Osteoblast (primary cell): ENCODE data around the gene WNK3. TPM values are rescaled to one million over a fixed set of nuclear protein-coding genes. Genes with fewer than 3 reads are reported as not detected.

ENCODE experiments used
- DNase-seq: peaks from one replicate; pipeline ENCODE4 v3.0.0; 2011; ENCODE audit warnings: low spot score, mixed read lengths; ENCODE audit not compliant: insufficient read length; ENCODE audit errors: missing footprints
- H2AFZ ChIP-seq: 2 replicates; pipeline ENCODE4 v1.6.0; 2011; ENCODE audit warnings: mild to moderate bottlenecking, low read length
- H3K27ac ChIP-seq: 2 replicates; pipeline ENCODE4 v1.5.1; 2011; ENCODE audit warnings: mild to moderate bottlenecking, low read depth, low read length, moderate library complexity
- H3K27me3 ChIP-seq: 2 replicates; pipeline ENCODE4 v1.6.0; 2012; ENCODE audit warnings: mild to moderate bottlenecking, control low read depth, inconsistent platforms, low read length, moderate library complexity; ENCODE audit not compliant: insufficient read depth
- H3K36me3 ChIP-seq: 2 replicates; pipeline ENCODE4 v1.5.1; 2011; ENCODE audit warnings: mild to moderate bottlenecking, low read length, control low read depth, moderate library complexity; ENCODE audit not compliant: insufficient read depth
- H3K4me1 ChIP-seq: 2 replicates; pipeline ENCODE4 v1.5.1; 2011; ENCODE audit warnings: mild to moderate bottlenecking, low read length, control low read depth, moderate library complexity; ENCODE audit not compliant: insufficient read depth
- H3K4me2 ChIP-seq: 2 replicates; pipeline ENCODE4 v1.6.0; 2011; ENCODE audit warnings: mild to moderate bottlenecking, low read length; ENCODE audit not compliant: insufficient read depth
- H3K4me3 ChIP-seq: fragments of 200-600 bp; sonication (generic); 3 replicates; pipeline ENCODE4 v1.5.1; 2012; ENCODE audit warnings: mild to moderate bottlenecking, low read length, inconsistent platforms; ENCODE audit not compliant: insufficient read depth
- H3K79me2 ChIP-seq: 2 replicates; pipeline ENCODE4 v1.6.0; 2012; ENCODE audit warnings: mild to moderate bottlenecking, low read length, control low read depth, inconsistent platforms; ENCODE audit not compliant: insufficient read depth
- H3K9me3 ChIP-seq: 2 replicates; pipeline ENCODE4 v1.5.1; 2011; ENCODE audit warnings: low read depth, low read length, control low read depth
- H4K20me1 ChIP-seq: 2 replicates; pipeline ENCODE4 v1.6.0; 2012; ENCODE audit warnings: mild to moderate bottlenecking, low read length, control low read depth; ENCODE audit not compliant: insufficient read depth
- total RNA-seq: library from RNA; depleted of rRNA; stranded (reverse); fragments of >200 nt; gene quantifications from 2 replicates; pipeline ENCODE4 v1.2.3, GENCODE V29; 2012
- TF ChIP-seq, protein P1 (sequence below): IDR thresholded peaks from 2 replicates; pipeline ENCODE4 v1.5.1; 2011; ENCODE audit warnings: mild to moderate bottlenecking, low read depth, low read length, moderate library complexity; ENCODE audit errors: extremely low read depth

Gene WNK3
- total RNA-seq, 1 donor = 1.1 TPM

DNA sequence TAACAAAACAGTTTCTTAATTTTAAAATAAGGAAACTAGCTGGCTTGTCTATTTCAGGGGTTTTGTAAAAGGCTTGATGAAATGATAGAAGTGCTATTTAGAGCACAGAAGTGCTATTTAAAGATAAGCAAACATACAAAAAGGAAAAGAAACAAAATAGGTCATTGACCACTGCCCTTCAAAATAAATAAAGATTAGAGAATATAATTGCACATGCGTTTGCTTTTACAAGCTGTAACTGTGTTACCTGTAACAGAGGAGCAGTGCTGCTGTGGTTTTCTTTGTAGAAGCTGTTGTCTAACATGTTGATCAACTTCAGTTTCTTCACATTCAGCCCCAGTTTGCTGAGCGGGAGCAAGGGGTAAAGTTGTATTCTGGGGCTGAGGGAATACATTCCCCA is 63.5 kb downstream of the WNK3 start:
- H3K4me3 ChIP-seq = no peak overlapping the region
- H3K79me2 ChIP-seq = no peaks in the 10 kb centered on the region
- DNase-seq = no peak
- H2AFZ ChIP-seq = no peak overlapping the region
- H3K36me3 ChIP-seq = no peaks in the 10 kb centered on the region
- no peaks in the 10 kb centered on the region for H3K27me3 ChIP-seq
- TF ChIP-seq, protein P1, sequence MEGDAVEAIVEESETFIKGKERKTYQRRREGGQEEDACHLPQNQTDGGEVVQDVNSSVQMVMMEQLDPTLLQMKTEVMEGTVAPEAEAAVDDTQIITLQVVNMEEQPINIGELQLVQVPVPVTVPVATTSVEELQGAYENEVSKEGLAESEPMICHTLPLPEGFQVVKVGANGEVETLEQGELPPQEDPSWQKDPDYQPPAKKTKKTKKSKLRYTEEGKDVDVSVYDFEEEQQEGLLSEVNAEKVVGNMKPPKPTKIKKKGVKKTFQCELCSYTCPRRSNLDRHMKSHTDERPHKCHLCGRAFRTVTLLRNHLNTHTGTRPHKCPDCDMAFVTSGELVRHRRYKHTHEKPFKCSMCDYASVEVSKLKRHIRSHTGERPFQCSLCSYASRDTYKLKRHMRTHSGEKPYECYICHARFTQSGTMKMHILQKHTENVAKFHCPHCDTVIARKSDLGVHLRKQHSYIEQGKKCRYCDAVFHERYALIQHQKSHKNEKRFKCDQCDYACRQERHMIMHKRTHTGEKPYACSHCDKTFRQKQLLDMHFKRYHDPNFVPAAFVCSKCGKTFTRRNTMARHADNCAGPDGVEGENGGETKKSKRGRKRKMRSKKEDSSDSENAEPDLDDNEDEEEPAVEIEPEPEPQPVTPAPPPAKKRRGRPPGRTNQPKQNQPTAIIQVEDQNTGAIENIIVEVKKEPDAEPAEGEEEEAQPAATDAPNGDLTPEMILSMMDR = no peak
- H3K4me2 ChIP-seq = no peak overlapping the region
- H3K4me1 ChIP-seq = no peaks in the 10 kb centered on the region
- H3K9me3 ChIP-seq = no peaks in the 10 kb centered on the region
- no peak overlapping the region for H3K27ac ChIP-seq
- no peaks in the 10 kb centered on the region for H4K20me1 ChIP-seq

DNA sequence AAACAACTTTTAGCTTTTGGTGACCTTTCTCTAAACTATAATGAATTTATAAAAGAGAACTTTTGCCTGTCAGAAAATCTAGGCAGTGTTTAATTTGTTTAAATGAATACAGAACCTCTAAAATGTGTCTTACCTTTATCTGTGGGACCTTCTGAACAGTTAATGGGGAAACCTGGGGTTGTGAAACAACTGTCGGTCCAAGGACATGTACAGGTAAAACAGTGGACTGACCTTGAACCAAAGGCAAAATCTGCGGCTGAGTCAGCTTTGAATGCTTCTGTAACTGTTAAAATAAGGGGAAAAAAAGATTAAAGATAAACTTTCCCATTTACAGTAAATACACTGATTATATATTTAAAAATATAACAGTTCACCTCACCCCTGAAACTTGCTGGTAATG is 65.1 kb downstream of the WNK3 start:
- no peaks in the 10 kb centered on the region for H3K79me2 ChIP-seq
- H3K36me3 ChIP-seq = no peaks in the 10 kb centered on the region
- H3K4me1 ChIP-seq = no peaks in the 10 kb centered on the region
- H3K27me3 ChIP-seq = no peaks in the 10 kb centered on the region
- H3K4me3 ChIP-seq = no peak overlapping the region
- TF ChIP-seq, protein P1 = no peak
- no peaks in the 10 kb centered on the region for H4K20me1 ChIP-seq
- no peak overlapping the region for H3K27ac ChIP-seq
- no peak overlapping the region for H3K4me2 ChIP-seq
- no peak for DNase-seq
- H2AFZ ChIP-seq = no peak overlapping the region
- H3K9me3 ChIP-seq = no peaks in the 10 kb centered on the region

DNA sequence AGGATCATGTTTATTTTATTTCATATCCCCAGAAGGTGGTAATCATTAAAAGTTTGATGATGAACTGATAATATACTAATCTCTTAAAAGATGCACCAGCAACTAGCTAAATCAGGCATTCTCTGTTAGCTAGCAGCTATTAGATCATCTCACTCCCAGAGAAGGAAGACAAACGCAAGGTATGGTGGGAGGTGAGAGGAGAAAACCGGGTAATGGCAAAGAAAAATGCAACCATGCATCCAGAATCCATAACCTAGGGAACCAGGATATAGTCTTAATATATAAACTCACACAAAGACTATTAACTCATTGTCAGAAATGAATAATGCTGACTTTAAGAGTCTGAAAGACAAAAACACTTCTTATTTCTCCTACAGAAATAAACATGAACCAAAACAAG is 66.1 kb downstream of the WNK3 start:
- Histone ChIP-seq H3K27ac (no peak overlapping the region), H3K79me2 (no peaks in the 10 kb centered on the region), H3K4me1 (no peaks in the 10 kb centered on the region), H2AFZ (no peak overlapping the region), H3K4me2 (no peak overlapping the region), H3K27me3 (no peaks in the 10 kb centered on the region), H3K36me3 (no peaks in the 10 kb centered on the region), H3K9me3 (no peaks in the 10 kb centered on the region), H4K20me1 (no peaks in the 10 kb centered on the region), H3K4me3 (no peak overlapping the region)
- TF ChIP-seq, protein P1 = no peak
- no peak for DNase-seq

DNA sequence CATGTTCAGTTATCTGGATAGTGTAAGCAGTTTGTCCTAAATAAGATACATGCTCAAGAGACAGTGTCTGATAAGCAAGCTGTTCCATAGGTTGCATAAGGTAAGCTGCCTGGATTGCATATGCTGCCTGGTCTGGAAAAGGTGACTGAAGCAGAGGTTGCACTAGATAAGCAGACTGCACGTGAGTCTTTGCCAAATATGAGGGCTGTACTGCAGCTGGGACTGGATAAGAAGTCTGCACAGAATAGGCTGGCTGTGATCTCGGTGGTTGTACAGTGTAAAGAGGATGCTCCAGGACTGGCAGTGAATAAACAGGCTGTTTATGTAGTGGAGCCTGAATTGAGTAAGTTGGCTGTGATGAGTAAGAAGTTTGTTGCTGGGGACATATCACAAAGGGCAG is 68.9 kb downstream of the WNK3 start:
- H3K9me3 ChIP-seq = no peaks in the 10 kb centered on the region
- H3K27ac ChIP-seq = no peak overlapping the region
- no peak overlapping the region for H3K4me2 ChIP-seq
- TF ChIP-seq, protein P1 = no peak
- H3K27me3 ChIP-seq = no peaks in the 10 kb centered on the region
- no peak overlapping the region for H3K4me3 ChIP-seq
- H3K36me3 ChIP-seq = no peaks in the 10 kb centered on the region
- no peaks in the 10 kb centered on the region for H3K4me1 ChIP-seq
- DNase-seq = no peak
- no peak overlapping the region for H2AFZ ChIP-seq
- no peaks in the 10 kb centered on the region for H3K79me2 ChIP-seq
- H4K20me1 ChIP-seq = no peaks in the 10 kb centered on the region
